WTC11 (cell line): ENCODE data around the gene RBPJ.

Source experiments
- ARID4B ChIP-seq: sonication (generic); formaldehyde crosslinking; IDR thresholded peaks from 2 replicates; pipeline ENCODE4 v1.8.0; 2023; ENCODE audit warnings: missing genetic modification reagents, mild to moderate bottlenecking, borderline replicate concordance
- ATF1 ChIP-seq: sonication (generic); formaldehyde crosslinking; IDR thresholded peaks from 2 replicates; pipeline ENCODE4 v1.8.1; 2023; ENCODE audit warnings: mild to moderate bottlenecking, moderate library complexity, missing genetic modification reagents
- ATF3 ChIP-seq: sonication (generic); formaldehyde crosslinking; conservative IDR thresholded peaks from 2 replicates; pipeline ENCODE4 v1.8.1; 2022; ENCODE audit warnings: mild to moderate bottlenecking, missing genetic modification reagents
- CTCF ChIP-seq: fragments of 200-600 bp; IDR thresholded peaks from 2 replicates; pipeline ENCODE4 v1.8.0; 2022; ENCODE audit warnings: antibody characterized with exemption
- ETV6 ChIP-seq: sonication (generic); formaldehyde crosslinking; IDR thresholded peaks from 2 replicates; pipeline ENCODE4 v1.8.1; 2022; ENCODE audit warnings: mild to moderate bottlenecking, missing genetic modification reagents
- HMGXB4 ChIP-seq: sonication (generic); formaldehyde crosslinking; IDR thresholded peaks from 2 replicates; pipeline ENCODE4 v1.8.1; 2023; ENCODE audit warnings: mild to moderate bottlenecking, moderate library complexity, missing genetic modification reagents
- JUN ChIP-seq: sonication (generic); formaldehyde crosslinking; IDR thresholded peaks from 2 replicates; pipeline ENCODE4 v1.8.0; 2023; ENCODE audit warnings: mild to moderate bottlenecking, missing genetic modification reagents
- MAX ChIP-seq: sonication (generic); formaldehyde crosslinking; IDR thresholded peaks from 2 replicates; pipeline ENCODE4 v1.8.0; 2022; ENCODE audit warnings: mild to moderate bottlenecking, missing genetic modification reagents
- NFE2L1 ChIP-seq: sonication (generic); formaldehyde crosslinking; IDR thresholded peaks from 2 replicates; pipeline ENCODE4 v1.8.1; 2023; ENCODE audit warnings: missing genetic modification reagents
- PRDM15 ChIP-seq: sonication (generic); formaldehyde crosslinking; IDR thresholded peaks from 2 replicates; pipeline ENCODE4 v1.8.0; 2022; ENCODE audit warnings: missing genetic modification reagents
- SP1 ChIP-seq: sonication (generic); formaldehyde crosslinking; conservative IDR thresholded peaks from 2 replicates; pipeline ENCODE4 v1.8.1; 2022; ENCODE audit warnings: missing genetic modification reagents
- USF2 ChIP-seq: sonication (generic); formaldehyde crosslinking; IDR thresholded peaks from 2 replicates; pipeline ENCODE4 v1.8.1; 2023; ENCODE audit warnings: mild to moderate bottlenecking, missing genetic modification reagents, moderate library complexity
- ZNF317 ChIP-seq: sonication (generic); formaldehyde crosslinking; IDR thresholded peaks from 2 replicates; pipeline ENCODE4 v1.8.1; 2023; ENCODE audit warnings: low read depth, mild to moderate bottlenecking, moderate library complexity, missing genetic modification reagents, borderline replicate concordance

GRCh38 chr4:26418850-26419249, 98.0 kb downstream of the RBPJ start:
- no peak for TF ChIP-seq CTCF
- TF ChIP-seq JUN: no peak
- no peak for TF ChIP-seq ARID4B
- no peak for TF ChIP-seq SP1 (CRISPR knock-in tag)
- TF ChIP-seq NFE2L1 (CRISPR knock-in tag): no peak
- no peak for TF ChIP-seq MAX (CRISPR knock-in tag)
- no peak for TF ChIP-seq ATF3 (CRISPR knock-in tag)
- no peak for TF ChIP-seq ATF1
- TF ChIP-seq HMGXB4 (CRISPR knock-in tag): no peak
- no peak for TF ChIP-seq ETV6
- TF ChIP-seq PRDM15 (CRISPR knock-in tag): no peak
- no peak for TF ChIP-seq USF2 (CRISPR knock-in tag)
- no peak for TF ChIP-seq ZNF317 (CRISPR knock-in tag)
